ENCODE data around the gene COL4A6.

COL4A6 gene

DNA sequence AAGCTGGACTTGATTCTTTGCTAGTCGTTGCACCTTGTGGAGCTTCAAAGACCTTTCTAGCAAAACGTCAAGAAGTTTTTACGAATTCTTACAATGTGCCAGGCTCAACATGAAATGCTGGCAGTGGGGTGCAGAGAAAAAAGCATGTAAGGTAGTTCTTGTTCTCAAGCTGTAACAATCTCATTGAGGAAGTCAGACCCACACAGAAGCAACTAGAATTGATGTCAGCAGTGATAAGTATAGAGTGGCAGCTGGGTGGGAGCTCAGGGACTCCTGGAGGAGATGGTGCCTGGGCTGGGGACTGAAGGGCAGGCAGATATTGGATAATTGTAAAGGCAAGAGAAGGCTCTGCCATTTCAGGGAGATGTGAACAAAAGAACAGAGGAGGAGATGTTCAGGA, 264.3 kb downstream of the COL4A6 start:
- no peaks in the 10 kb centered on the region for H3K79me2 ChIP-seq (ENCODE audit: insufficient read depth, low read length)
- H3F3A ChIP-seq (ENCODE audit: insufficient read depth, low read length) = no peaks in the 10 kb centered on the region
- TF ChIP-seq, protein P1, sequence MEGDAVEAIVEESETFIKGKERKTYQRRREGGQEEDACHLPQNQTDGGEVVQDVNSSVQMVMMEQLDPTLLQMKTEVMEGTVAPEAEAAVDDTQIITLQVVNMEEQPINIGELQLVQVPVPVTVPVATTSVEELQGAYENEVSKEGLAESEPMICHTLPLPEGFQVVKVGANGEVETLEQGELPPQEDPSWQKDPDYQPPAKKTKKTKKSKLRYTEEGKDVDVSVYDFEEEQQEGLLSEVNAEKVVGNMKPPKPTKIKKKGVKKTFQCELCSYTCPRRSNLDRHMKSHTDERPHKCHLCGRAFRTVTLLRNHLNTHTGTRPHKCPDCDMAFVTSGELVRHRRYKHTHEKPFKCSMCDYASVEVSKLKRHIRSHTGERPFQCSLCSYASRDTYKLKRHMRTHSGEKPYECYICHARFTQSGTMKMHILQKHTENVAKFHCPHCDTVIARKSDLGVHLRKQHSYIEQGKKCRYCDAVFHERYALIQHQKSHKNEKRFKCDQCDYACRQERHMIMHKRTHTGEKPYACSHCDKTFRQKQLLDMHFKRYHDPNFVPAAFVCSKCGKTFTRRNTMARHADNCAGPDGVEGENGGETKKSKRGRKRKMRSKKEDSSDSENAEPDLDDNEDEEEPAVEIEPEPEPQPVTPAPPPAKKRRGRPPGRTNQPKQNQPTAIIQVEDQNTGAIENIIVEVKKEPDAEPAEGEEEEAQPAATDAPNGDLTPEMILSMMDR (IDR thresholded peaks at IDR 0.05; ENCODE audit: low read length) = no peak
- no peak for TF ChIP-seq EZH2 (IDR thresholded peaks at IDR 0.05; ENCODE audit: borderline replicate concordance, low read length)
- no peaks in the 10 kb centered on the region for H3K27me3 ChIP-seq (ENCODE audit: insufficient read depth, low read length)
- H3K9me3 ChIP-seq (ENCODE audit: low read length) = no peaks in the 10 kb centered on the region
- no peaks in the 10 kb centered on the region for H3K4me1 ChIP-seq (ENCODE audit: insufficient read depth, low read length, severe bottlenecking)
- no peak overlapping the region for H3K9ac ChIP-seq (ENCODE audit: low read length)
- no peak overlapping the region for H3K4me3 ChIP-seq (ENCODE audit: low read depth, low read length, poor library complexity, severe bottlenecking)
- no peaks in the 10 kb centered on the region for H3K9me2 ChIP-seq (ENCODE audit: low read depth, low read length)
- no peak overlapping the region for H3K27ac ChIP-seq (ENCODE audit: low read depth, low read length, poor library complexity, severe bottlenecking)
- H3K36me3 ChIP-seq (ENCODE audit: insufficient read depth, low read length) = no peaks in the 10 kb centered on the region
- H3K4me2 ChIP-seq (ENCODE audit: low read length) = no peak overlapping the region
- H2AFZ ChIP-seq (ENCODE audit: low read length) = no peak overlapping the region
- no peaks in the 10 kb centered on the region for H4K20me1 ChIP-seq (ENCODE audit: insufficient read depth, low read length)

DNA sequence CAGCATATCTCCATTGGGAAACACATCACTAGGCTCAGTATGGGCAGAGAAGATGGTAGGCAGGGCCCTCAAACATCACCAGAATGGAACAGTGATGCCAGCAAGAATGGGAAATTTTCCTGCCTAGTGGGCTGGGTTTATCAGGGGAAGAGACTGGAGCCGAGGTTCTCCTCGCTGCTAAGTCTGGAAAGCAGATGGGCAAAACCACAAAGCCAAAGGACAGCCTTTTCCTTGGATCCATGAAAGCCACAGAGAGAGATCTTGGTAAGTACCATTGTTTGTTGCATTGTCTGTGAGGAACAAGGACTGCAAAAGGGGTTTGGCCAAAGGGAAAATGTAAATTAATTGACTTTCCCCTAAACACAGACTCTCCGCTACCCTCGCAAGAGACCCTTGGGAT, 266.6 kb downstream of the COL4A6 start:
- TF ChIP-seq EZH2 (IDR thresholded peaks at IDR 0.05; ENCODE audit: borderline replicate concordance, low read length) = no peak
- TF ChIP-seq, protein P1 (IDR thresholded peaks at IDR 0.05; ENCODE audit: low read length) = no peak
- no peak overlapping the region for H3K27ac ChIP-seq (ENCODE audit: low read depth, low read length, poor library complexity, severe bottlenecking)
- no peaks in the 10 kb centered on the region for H3K9me2 ChIP-seq (ENCODE audit: low read depth, low read length)
- H3K4me3 ChIP-seq (ENCODE audit: low read depth, low read length, poor library complexity, severe bottlenecking) = no peak overlapping the region
- H2AFZ ChIP-seq (ENCODE audit: low read length) = no peak overlapping the region
- H3K4me1 ChIP-seq (ENCODE audit: insufficient read depth, low read length, severe bottlenecking) = no peaks in the 10 kb centered on the region
- H3K4me2 ChIP-seq (ENCODE audit: low read length) = no peak overlapping the region
- H3K9me3 ChIP-seq (ENCODE audit: low read length) = no peaks in the 10 kb centered on the region
- no peaks in the 10 kb centered on the region for H3K79me2 ChIP-seq (ENCODE audit: insufficient read depth, low read length)
- no peaks in the 10 kb centered on the region for H3K27me3 ChIP-seq (ENCODE audit: insufficient read depth, low read length)
- no peaks in the 10 kb centered on the region for H3K36me3 ChIP-seq (ENCODE audit: insufficient read depth, low read length)
- no peaks in the 10 kb centered on the region for H3F3A ChIP-seq (ENCODE audit: insufficient read depth, low read length)
- no peaks in the 10 kb centered on the region for H4K20me1 ChIP-seq (ENCODE audit: insufficient read depth, low read length)
- no peak overlapping the region for H3K9ac ChIP-seq (ENCODE audit: low read length)

DNA sequence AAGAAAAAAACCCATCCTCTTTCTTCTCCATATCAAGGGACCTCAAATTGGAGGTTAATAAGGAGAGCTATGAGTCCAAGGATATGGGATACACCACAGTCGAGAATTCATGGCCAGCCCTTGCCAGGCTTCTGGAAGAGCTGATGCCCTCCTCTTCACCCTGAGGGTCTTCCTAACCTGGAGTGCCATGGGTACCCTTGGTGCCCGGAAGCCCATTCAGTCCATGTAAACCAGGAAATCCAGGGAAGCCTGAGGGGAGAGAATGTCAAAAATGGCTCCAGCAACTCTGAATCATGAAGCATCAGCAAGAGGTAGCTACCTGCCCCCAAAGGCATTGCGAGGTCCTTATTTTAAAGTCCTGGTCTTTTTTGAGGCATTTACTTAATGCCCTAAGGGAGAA, 268.5 kb downstream of the COL4A6 start:
- no peaks in the 10 kb centered on the region for H3K9me3 ChIP-seq (ENCODE audit: low read length)
- H2AFZ ChIP-seq (ENCODE audit: low read length) = no peak overlapping the region
- no peaks in the 10 kb centered on the region for H4K20me1 ChIP-seq (ENCODE audit: insufficient read depth, low read length)
- no peaks in the 10 kb centered on the region for H3K36me3 ChIP-seq (ENCODE audit: insufficient read depth, low read length)
- no peaks in the 10 kb centered on the region for H3K9me2 ChIP-seq (ENCODE audit: low read depth, low read length)
- no peak overlapping the region for H3K9ac ChIP-seq (ENCODE audit: low read length)
- H3K4me1 ChIP-seq (ENCODE audit: insufficient read depth, low read length, severe bottlenecking) = no peaks in the 10 kb centered on the region
- H3K27ac ChIP-seq (ENCODE audit: low read depth, low read length, poor library complexity, severe bottlenecking) = no peak overlapping the region
- H3K79me2 ChIP-seq (ENCODE audit: insufficient read depth, low read length) = no peaks in the 10 kb centered on the region
- TF ChIP-seq, protein P1 (IDR thresholded peaks at IDR 0.05; ENCODE audit: low read length) = no peak
- TF ChIP-seq EZH2 (IDR thresholded peaks at IDR 0.05; ENCODE audit: borderline replicate concordance, low read length) = no peak
- H3K27me3 ChIP-seq (ENCODE audit: insufficient read depth, low read length) = no peaks in the 10 kb centered on the region
- no peaks in the 10 kb centered on the region for H3F3A ChIP-seq (ENCODE audit: insufficient read depth, low read length)
- H3K4me2 ChIP-seq (ENCODE audit: low read length) = no peak overlapping the region
- H3K4me3 ChIP-seq (ENCODE audit: low read depth, low read length, poor library complexity, severe bottlenecking) = no peak overlapping the region

All from OCI-LY1 (cell line).